T-helper 17 cell (primary cell): Measurements from ENCODE around the gene DYNLRB1. TPM values are rescaled to one million over a fixed set of nuclear protein-coding genes. Genes with fewer than 3 reads are reported as not detected.
"Not testable (repeated sequence)": the region's sequence is repeated elsewhere in the genome, so short reads cannot be mapped to it uniquely, and the experiment has no call there.

Experiments
- ATAC-seq: fragments of 150-1000 bp; cut with Tn5 transposase; 2 replicates; pipeline ENCODE4 v1.10.0; 2021; ENCODE audit warnings: mild to moderate bottlenecking, moderate library complexity
- DNase-seq, 3 donors: peaks; one replicate each; pipeline versions ENCODE4 v3.0.0 to v3.0.0-alpha.2; 2020 to 2021
- H3K9me3 ChIP-seq: one replicate; pipeline ENCODE4 v1.7.0; 2013; ENCODE audit warnings: low read length, mild to moderate bottlenecking; ENCODE audit not compliant: control insufficient read depth, poor library complexity, severe bottlenecking
- H3K27ac Mint-ChIP-seq: one replicate; pipeline ENCODE4 v1.8.0; 2022; ENCODE audit warnings: mild to moderate bottlenecking, moderate library complexity, mixed read lengths
- H3K27me3 Mint-ChIP-seq: one replicate; pipeline ENCODE4 v1.8.0; 2022; ENCODE audit warnings: mixed read lengths
- H3K36me3 Mint-ChIP-seq: one replicate; pipeline ENCODE4 v1.8.0; 2022; ENCODE audit warnings: low read depth, mixed read lengths
- H3K4me1 Mint-ChIP-seq: one replicate; pipeline ENCODE4 v1.8.0; 2022; ENCODE audit warnings: mild to moderate bottlenecking, mixed read lengths
- H3K4me3 Mint-ChIP-seq: one replicate; pipeline ENCODE4 v1.8.0; 2022; ENCODE audit warnings: mild to moderate bottlenecking, moderate library complexity, mixed read lengths
- total RNA-seq, 4 donors: library from RNA in 2 of 4; stranded (reverse) in 2 of 4; gene quantifications; one replicate each; pipeline ENCODE4 v1.2.3 and lab custom pipeline; 2022 to 2026

DYNLRB1 gene
- total RNA-seq: 10 to 100 TPM; 52.8 to 62.0 TPM
- total RNA-seq (lab: John Stamatoyannopoulos, UW): 2.1 to 4.4 reads per million in 2 donors

DNA sequence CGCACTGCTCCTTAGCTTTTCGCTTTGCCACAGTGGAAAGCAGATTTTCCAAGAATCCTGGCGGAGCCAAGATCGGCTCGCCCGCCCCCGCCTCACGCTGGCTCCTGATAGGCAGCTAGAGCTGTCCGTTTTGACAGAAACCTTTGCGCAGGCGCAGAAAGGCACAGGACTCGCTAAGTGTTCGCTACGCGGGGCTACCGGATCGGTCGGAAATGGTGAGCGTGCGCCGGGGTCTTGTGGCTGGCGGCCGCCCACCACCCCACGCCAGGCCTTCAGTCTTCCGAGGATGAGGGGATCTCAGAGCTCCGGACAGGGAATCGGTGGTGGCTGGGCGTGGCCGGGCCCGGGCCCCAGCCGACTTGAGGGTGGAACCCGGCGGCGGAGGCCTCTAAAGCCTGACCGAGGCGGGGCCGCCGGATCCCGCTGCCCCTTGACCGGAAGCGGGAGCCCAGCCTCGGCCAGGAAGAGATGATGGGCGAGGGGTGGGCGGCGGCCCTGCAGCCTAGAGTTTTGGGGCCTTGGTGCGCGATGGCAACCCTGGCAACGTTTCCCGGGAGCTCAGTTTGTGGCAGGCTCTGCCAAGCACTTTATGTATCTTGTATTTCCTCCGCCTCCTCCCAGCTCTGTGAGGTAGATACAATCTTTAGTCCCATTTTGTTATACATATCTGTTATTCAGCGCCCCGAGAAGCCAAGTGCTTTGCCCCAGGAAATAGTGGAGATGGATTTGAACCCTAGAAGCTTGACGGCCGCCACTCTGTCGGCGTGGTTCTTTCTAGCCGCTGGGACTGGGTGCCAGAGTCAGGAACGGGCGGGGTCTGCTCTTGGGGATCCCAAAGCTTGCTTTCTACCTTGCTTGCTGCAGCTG, at the start of gene DYNLRB1:
Gene DYNLRB1 (plus strand): TSS at position 176 of the 867 bp plus-strand sequence. CDS start 37 bp downstream, at position 213.
- Mint-ChIP-seq H3K27me3 (no peaks in the 10 kb centered on the region), H3K27ac (peak within 1 kb of the TSS; percentile 99), H3K4me1 (peaks cover 45% of the 10 kb centered on the region), H3K36me3 (peaks cover 4% of the 10 kb centered on the region), H3K4me3 (peak within 1 kb of the TSS; percentile 99)
- no peaks in the 10 kb centered on the region for H3K9me3 ChIP-seq
- DNase-seq: peak; percentile 86 to 94 (median 89)
- ATAC-seq: peak; percentile 81

DNA sequence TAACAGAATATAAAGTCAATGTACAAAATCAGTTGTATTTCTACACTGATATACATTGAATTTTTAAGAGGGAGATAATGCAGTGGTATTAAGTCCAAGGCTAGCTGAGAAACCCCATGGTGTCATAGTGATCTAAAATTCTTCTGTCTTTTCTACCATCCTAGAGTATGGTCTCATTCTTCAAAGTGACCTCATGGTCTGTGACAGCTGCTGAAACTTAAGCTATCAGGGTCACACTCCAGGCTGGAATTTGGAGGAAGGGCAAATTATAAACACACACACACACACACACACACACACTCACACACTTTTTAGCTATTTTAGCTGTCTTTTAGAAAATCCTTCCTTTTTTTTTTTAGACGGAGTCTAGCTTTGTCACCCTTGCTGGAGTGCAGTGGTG, 47.3 kb upstream of the DYNLRB1 start:
- Mint-ChIP-seq H3K4me1 (peaks cover 2% of the 10 kb centered on the region), H3K27me3 (no peaks in the 10 kb centered on the region), H3K36me3 (no peaks in the 10 kb centered on the region), H3K4me3 (no peak overlapping the region), H3K27ac (peak overlapping the region; percentile 37)
- H3K9me3 ChIP-seq: no peaks in the 10 kb centered on the region
- DNase-seq: no peak
- no peak for ATAC-seq

DNA sequence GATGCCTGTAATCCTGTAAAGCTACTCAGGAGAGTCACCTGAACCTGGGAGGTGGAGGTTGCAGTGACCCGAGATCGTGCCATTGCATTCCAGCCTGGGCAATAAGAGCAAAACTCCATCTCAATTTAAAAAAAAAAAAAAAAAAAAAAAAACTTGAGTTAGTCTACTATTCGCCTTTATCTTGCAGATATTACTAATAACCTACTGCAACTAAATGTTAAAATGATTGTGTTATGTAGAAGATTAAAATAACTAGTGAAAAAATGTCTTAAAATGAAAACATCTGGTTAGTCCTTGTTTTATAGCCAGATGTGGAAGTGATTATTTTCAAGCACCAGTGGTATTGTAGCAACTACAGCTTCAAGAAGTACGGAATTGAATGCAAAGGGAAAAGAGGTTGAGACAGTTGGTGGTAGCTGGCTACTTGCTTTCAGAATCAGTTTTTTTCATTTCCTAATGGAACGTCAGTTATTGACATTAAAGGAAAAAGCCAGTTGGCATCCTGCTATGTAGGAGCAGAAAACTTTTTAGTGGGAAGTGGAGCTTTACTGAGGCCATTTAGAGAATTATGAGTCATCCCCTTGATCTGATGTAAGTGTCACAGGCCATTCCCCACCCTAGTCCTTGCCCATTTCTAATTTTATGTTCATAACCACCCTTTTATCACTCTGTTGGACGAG, 43.8 kb upstream of the DYNLRB1 start:
- H3K9me3 ChIP-seq: no peaks in the 10 kb centered on the region
- H3K4me1 Mint-ChIP-seq: peaks cover 9% of the 10 kb centered on the region
- peaks cover 3% of the 10 kb centered on the region for H3K36me3 Mint-ChIP-seq
- no peak for DNase-seq
- H3K27me3 Mint-ChIP-seq: no peaks in the 10 kb centered on the region
- H3K4me3 Mint-ChIP-seq: no peak overlapping the region
- no peak for ATAC-seq
- H3K27ac Mint-ChIP-seq: no peak overlapping the region

DNA sequence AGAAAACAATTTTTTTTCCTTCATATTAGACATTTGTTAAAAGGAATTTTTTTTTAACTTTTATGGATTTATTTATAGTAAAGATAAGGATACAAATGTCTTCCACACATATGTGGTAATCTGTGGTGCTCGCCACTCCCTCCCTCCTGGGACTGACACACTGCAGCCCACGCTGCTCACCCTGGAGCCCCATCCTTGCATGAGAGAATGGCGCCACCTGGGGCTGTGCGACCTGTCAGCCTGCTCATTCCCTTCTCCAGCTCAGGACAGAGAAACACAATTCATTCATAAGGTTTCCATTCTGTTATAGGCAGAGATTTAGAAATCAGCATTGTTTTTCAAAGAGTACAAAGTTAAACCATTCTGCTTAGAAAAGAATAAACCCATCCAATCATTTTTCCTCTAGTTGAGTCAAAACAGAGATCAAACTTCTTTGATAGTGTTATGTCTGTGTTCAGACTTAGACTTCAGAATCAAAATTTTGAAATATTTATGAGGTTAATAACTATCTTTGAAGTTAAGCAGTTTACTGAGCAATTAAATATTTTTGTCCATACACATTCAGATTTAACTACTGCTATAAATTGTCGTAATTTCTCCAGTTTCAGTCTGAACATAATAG, 42.8 kb upstream of the DYNLRB1 start:
- Mint-ChIP-seq H3K4me1 (peaks cover 9% of the 10 kb centered on the region), H3K27me3 (no peaks in the 10 kb centered on the region), H3K27ac (no peak overlapping the region), H3K36me3 (peaks cover 3% of the 10 kb centered on the region), H3K4me3 (no peak overlapping the region)
- ATAC-seq (no peak), DNase-seq (no peak)
- H3K9me3 ChIP-seq: no peaks in the 10 kb centered on the region

DNA sequence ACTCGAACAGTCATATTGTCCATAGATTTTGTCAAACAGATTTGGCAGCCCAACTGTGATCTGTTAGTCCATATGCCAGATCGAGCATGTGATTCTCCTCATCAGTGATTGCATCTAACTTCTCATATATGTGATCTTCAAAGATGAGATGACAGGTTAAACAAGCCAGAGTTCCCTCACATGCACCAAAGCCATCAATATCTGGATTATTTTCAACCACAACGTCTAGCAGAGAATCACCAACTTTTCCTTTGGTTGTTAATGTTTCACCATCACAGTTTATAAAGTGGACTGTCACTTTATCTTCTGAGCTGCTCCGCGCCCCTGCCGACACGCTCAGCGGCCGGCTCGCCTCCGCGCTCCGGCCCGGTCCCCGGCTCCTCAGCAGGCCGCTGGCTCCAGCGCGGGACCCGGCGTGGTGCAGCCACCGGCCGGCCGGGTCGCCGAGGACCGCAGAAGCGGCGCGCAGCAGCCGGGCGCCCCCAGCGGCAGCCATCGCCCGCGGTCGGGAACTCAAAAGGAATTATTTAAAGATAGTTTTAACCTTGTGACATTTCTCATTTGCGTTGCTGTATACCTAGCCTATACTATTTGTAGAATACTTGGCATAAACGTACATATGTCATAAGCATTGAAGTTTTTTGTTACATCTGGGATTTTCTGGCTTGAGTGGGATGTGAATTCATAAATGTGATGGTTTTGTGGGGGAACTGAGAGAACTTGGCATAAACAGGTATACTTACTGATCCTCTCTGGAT, 40.1 kb upstream of the DYNLRB1 start:
- no peaks in the 10 kb centered on the region for H3K27me3 Mint-ChIP-seq
- no peaks in the 10 kb centered on the region for H3K9me3 ChIP-seq
- ATAC-seq: peak; percentile 72
- DNase-seq: peak in 1 of 3 donors; percentile 28
- H3K4me1 Mint-ChIP-seq: peaks cover 12% of the 10 kb centered on the region
- no peak overlapping the region for H3K27ac Mint-ChIP-seq
- no peak overlapping the region for H3K4me3 Mint-ChIP-seq
- peaks cover 3% of the 10 kb centered on the region for H3K36me3 Mint-ChIP-seq

DNA sequence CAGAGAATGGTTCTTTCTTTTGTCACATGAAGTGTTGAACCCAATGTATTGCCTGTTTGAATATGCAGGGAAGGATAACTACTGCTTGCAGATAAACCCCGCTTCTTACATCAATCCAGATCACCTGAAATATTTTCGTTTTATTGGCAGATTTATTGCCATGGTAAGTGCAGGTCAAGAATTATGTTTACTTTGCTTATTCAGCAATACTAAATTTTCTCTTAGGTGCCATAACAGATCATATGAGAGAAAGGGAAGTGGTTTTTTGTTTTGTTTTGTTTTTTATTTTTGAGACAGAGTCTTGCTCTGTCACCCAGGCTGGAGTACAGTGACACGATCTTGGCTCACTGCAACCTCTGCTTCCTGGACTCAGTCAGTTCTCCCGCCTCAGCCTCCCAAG, 36.6 kb upstream of the DYNLRB1 start:
- H3K27ac Mint-ChIP-seq: no peak overlapping the region
- H3K9me3 ChIP-seq: peaks cover 3% of the 10 kb centered on the region
- ATAC-seq (no peak), DNase-seq (no peak)
- H3K36me3 Mint-ChIP-seq: peaks cover 12% of the 10 kb centered on the region
- peaks cover 12% of the 10 kb centered on the region for H3K4me1 Mint-ChIP-seq
- no peaks in the 10 kb centered on the region for H3K27me3 Mint-ChIP-seq
- no peak overlapping the region for H3K4me3 Mint-ChIP-seq

DNA sequence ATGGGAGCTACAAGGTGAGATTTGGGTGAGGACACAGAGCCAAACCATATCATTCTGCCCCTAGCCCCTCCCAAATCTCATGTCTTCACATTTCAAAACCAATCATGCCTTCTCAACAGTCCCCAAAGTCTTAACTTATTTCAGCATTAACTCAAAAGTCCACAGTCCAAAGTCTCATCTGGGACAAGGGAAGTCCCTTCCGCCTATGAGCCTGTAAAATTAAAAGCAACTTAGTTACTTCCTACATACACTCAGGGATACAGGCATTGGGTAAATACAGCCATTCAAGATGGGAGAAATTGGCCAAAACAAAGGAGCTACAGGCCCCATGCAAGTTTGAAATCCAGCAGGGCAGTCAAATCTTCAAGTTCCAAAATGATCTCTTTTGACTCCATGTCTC, 34.1 kb upstream of the DYNLRB1 start:
- peaks cover 16% of the 10 kb centered on the region for H3K36me3 Mint-ChIP-seq
- not testable (repeated sequence) for H3K27me3 Mint-ChIP-seq, H3K4me3 Mint-ChIP-seq, H3K4me1 Mint-ChIP-seq, H3K27ac Mint-ChIP-seq, DNase-seq, H3K9me3 ChIP-seq, ATAC-seq

DNA sequence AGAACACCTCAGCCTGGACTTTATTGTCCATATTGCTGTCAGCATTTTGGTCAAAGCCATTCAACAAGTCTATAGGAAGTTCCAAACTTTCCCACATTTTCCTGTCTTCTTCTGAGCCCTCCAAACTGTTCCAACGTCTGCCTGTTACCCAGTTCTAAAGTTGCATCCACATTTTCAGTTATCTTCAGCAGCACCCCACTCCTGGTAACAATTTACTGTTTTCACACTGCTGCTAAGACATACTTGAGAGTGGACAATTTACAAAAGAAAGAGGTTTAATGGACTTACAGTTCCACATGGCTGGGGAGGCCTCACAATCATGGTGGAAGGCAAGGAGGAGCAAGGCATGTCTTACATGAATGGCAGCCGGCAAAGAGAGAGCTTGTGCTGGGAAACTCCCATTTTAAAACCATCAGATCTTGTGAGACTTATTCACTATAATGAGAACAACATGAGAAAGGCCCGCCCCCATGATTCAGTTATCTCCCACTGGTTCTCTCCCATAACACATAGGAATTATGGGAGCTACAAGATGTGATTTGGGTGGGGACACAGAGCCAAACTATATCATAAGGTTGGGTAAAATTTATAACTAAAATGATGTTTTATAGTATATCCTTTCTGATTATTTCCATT, 32.5 kb upstream of the DYNLRB1 start:
- Mint-ChIP-seq H3K36me3 (peaks cover 17% of the 10 kb centered on the region), H3K4me1 (peaks cover 11% of the 10 kb centered on the region)
- not testable (repeated sequence) for H3K9me3 ChIP-seq, H3K27ac Mint-ChIP-seq, ATAC-seq, H3K27me3 Mint-ChIP-seq, H3K4me3 Mint-ChIP-seq, DNase-seq

DNA sequence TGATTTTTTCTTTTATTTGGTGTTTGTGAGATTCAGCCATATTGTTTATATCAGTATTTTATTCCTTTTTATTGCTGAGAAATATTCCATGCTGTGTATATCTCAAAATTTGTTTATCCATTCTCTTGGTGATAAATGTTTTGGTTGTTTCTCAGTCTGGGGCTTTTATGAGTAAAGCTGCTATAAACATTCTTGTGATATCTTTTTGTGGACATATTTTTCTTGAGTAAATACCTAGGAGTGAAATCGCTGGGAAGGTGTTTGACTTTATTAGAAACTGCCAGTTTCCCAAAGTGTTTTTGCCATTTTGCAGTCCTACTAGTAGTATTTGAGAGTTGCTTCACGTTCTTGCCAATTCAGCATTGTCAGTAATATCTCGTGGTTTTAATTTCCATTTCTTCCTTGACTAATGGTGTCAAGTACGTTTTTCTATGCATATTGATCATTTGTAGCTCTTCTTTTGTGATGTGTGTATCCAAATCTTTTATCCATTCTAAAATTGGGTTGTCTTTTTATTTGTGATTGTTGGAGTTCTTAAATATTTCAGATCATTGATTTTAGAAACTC, 31.1 kb upstream of the DYNLRB1 start:
- H3K9me3 ChIP-seq: peaks cover 3% of the 10 kb centered on the region
- ATAC-seq: no peak
- H3K4me1 Mint-ChIP-seq: peaks cover 8% of the 10 kb centered on the region
- no peaks in the 10 kb centered on the region for H3K27me3 Mint-ChIP-seq
- peaks cover 17% of the 10 kb centered on the region for H3K36me3 Mint-ChIP-seq
- no peak overlapping the region for H3K4me3 Mint-ChIP-seq
- no peak overlapping the region for H3K27ac Mint-ChIP-seq
- no peak for DNase-seq

DNA sequence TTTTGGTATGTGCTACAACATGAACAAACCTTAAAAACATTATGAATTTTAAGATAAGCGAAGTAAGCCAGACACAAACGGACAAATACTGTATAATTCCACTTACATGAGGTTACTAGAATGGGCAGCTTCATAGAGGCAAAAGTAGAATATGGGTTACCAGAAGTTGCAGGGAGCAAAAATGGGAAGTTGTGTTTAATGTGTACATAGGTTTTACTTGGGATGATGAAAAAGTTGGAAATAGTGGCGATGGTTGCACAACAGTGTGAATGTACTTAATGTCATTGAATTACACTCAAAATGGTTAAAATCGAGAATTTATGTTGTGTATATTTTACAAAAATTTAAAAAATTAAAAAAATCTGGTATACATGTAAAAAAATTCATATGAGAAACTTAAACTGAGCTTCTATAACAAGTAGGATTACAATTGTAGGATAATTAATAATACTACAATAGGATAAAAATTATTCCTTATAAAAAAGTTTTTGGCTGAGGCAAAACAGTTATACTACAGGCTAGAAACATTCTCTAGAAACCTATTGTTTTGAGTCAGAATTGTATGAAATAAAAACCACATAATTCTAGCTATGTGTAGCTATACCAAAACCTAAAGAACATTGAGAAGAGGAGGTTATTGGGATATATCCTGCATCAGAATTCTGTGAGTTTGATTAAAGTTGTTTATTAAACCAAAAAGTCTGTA, 24.8 kb upstream of the DYNLRB1 start:
- Mint-ChIP-seq H3K4me1 (peaks cover 12% of the 10 kb centered on the region), H3K36me3 (peaks cover 15% of the 10 kb centered on the region), H3K4me3 (no peak overlapping the region), H3K27me3 (no peaks in the 10 kb centered on the region), H3K27ac (no peak overlapping the region)
- no peak for ATAC-seq
- DNase-seq: no peak
- no peaks in the 10 kb centered on the region for H3K9me3 ChIP-seq

DNA sequence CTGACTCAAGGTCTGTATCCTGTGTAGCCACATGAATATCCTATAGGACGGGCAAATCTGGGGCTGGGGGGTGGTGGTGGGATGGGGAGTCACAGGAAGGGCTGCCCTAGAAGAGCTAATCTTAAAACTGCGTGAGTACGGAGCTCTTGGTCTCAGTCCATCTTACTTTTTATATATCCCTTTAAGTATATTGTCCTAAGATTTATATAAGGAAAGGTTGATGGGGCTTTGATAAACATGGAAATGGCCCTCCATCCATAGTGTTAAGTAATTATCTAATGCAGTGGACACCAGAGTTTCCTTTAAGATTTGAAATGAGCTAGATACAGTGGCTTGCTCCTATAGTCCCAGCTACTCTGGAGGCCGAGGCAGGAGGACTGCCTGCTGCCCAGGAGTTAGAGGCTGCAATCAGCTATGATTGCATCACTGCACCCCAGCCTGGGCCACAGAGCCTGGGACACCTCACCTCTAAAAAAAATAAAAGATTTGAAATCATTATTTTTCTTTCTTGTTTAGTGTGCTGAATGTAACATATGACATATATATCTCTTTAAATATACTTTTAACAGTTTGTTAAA, 24.2 kb upstream of the DYNLRB1 start:
- Mint-ChIP-seq H3K4me3 (no peak overlapping the region), H3K27me3 (no peaks in the 10 kb centered on the region), H3K4me1 (peaks cover 12% of the 10 kb centered on the region), H3K27ac (no peak overlapping the region), H3K36me3 (peaks cover 15% of the 10 kb centered on the region)
- no peaks in the 10 kb centered on the region for H3K9me3 ChIP-seq
- ATAC-seq (no peak), DNase-seq (no peak)
